Measurements from ENCODE around the gene BTBD8.

- TF ChIP-seq CTCF (IDR thresholded peaks at IDR 0.05; ENCODE audit: insufficient read depth, low read length) (no peak), REST (IDR thresholded peaks at IDR 0.05; ENCODE audit: insufficient replicate concordance, low read depth) (no peak), POLR2AphosphoS5 (IDR thresholded peaks at IDR 0.05; ENCODE audit: low read depth) (peak; percentile 47; the same call in 1 of the 2 replicates), SPI1 (IDR thresholded peaks at IDR 0.05; ENCODE audit: borderline replicate concordance, low read depth) (no peak)
Observed at GRCh38 chr1:92080128-92080985, at the start of gene BTBD8.
